ENCODE results near the gene KRTAP1-5. TPM values are rescaled to one million over a fixed set of nuclear protein-coding genes. Genes with fewer than 3 reads are reported as not detected.

Gene KRTAP1-5, protein sequence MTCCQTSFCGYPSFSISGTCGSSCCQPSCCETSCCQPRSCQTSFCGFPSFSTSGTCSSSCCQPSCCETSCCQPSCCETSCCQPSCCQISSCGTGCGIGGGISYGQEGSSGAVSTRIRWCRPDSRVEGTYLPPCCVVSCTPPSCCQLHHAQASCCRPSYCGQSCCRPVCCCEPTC
- total RNA-seq, result not detected

DNA sequence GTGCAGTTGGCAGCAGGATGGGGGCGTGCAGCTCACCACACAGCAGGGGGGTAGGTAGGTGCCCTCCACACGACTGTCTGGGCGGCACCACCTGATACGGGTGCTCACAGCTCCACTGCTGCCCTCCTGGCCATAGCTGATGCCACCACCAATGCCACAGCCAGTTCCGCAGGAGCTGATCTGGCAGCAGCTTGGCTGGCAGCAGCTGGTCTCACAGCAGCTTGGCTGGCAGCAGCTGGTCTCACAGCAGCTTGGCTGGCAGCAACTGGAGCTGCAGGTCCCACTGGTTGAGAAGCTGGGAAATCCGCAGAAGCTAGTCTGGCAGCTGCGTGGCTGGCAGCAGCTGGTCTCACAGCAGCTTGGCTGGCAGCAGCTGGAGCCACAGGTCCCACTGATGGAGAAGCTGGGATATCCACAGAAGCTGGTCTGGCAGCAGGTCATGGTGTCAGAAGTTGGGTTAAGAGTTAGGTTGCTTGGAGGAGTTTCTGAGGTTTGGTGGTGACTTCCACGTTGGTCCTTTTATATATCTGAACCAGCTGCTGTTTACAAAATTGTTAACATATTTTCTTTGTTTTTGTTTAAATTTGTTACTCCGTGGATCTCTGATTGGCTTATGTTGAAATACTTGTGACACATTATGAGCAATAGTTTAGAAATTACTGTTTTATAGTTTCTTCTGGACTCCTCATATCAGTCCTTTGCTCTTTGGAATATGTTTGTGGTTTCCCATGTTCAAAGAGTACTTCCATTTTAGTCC is at the start of gene KRTAP1-5:
Gene KRTAP1-5 (minus strand): TSS at position 494 of the 757 bp plus-strand sequence. CDS start 53 bp downstream, at position 441.
- H3K4me1 ChIP-seq (ENCODE audit: control insufficient read depth in 1 of 2, low read depth in 2 of 2), result no peaks in the 10 kb centered on the region
- no peaks in the 10 kb centered on the region for H3K36me3 ChIP-seq
- ATAC-seq (ENCODE audit: insufficient number of reproducible peaks, low FRiP score, low read depth) (no peak), DNase-seq (ENCODE audit: low spot score) (no peak)
- no peak within 1 kb of the TSS for H3K27ac ChIP-seq
- H3K4me3 ChIP-seq, result no peak within 1 kb of the TSS
- no peaks in the 10 kb centered on the region for H3K27me3 ChIP-seq (replicated peaks; ENCODE audit: insufficient read depth)
- H3K9me3 ChIP-seq, result no peaks in the 10 kb centered on the region
- TF ChIP-seq, protein P1, sequence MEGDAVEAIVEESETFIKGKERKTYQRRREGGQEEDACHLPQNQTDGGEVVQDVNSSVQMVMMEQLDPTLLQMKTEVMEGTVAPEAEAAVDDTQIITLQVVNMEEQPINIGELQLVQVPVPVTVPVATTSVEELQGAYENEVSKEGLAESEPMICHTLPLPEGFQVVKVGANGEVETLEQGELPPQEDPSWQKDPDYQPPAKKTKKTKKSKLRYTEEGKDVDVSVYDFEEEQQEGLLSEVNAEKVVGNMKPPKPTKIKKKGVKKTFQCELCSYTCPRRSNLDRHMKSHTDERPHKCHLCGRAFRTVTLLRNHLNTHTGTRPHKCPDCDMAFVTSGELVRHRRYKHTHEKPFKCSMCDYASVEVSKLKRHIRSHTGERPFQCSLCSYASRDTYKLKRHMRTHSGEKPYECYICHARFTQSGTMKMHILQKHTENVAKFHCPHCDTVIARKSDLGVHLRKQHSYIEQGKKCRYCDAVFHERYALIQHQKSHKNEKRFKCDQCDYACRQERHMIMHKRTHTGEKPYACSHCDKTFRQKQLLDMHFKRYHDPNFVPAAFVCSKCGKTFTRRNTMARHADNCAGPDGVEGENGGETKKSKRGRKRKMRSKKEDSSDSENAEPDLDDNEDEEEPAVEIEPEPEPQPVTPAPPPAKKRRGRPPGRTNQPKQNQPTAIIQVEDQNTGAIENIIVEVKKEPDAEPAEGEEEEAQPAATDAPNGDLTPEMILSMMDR (IDR thresholded peaks at IDR 0.05), result no peak

GRCh38 chr17:41076788-41077187 is 49.8 kb upstream of the KRTAP1-5 start:
- DNase-seq (ENCODE audit: low spot score), result no peak
- no peak for ATAC-seq (ENCODE audit: insufficient number of reproducible peaks, low FRiP score, low read depth)

DNA sequence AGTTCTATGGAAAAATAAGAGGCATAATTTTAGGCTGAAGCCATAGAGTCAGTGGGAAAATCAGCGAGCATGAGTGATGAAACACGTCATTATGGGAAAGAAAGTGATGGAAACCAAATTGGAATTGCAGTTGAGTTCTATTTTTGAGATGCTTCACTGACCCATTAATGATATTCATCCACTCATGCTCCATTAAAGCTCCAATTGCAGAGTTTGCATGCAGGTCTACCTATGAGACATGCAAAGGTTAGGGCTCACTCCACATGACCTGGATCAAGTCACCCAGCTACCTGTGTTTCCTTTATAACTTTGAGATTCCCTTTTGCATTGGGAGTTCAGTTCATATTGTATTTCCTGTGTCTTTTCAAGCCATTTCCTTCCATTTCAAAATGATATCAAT is 46.7 kb upstream of the KRTAP1-5 start:
- no peaks in the 10 kb centered on the region for H3K36me3 ChIP-seq
- no peaks in the 10 kb centered on the region for H3K4me1 ChIP-seq (ENCODE audit: control insufficient read depth in 1 of 2, low read depth in 2 of 2)
- no peak overlapping the region for H3K27ac ChIP-seq
- H3K27me3 ChIP-seq (replicated peaks; ENCODE audit: insufficient read depth), result no peaks in the 10 kb centered on the region
- no peak for ATAC-seq (ENCODE audit: insufficient number of reproducible peaks, low FRiP score, low read depth)
- H3K4me3 ChIP-seq, result no peak overlapping the region
- TF ChIP-seq, protein P1 (IDR thresholded peaks at IDR 0.05), result no peak
- H3K9me3 ChIP-seq, result no peaks in the 10 kb centered on the region
- DNase-seq (ENCODE audit: low spot score), result no peak

More at GRCh38 chr17:41076788-41077187, 49.8 kb upstream of the KRTAP1-5 start:
- Histone ChIP-seq H3K9me3 (no peaks in the 10 kb centered on the region), H3K27me3 (replicated peaks; ENCODE audit: insufficient read depth) (no peaks in the 10 kb centered on the region), H3K27ac (no peak overlapping the region), H3K4me1 (ENCODE audit: control insufficient read depth in 1 of 2, low read depth in 2 of 2) (no peaks in the 10 kb centered on the region), H3K36me3 (no peaks in the 10 kb centered on the region), H3K4me3 (no peak overlapping the region)
- TF ChIP-seq, protein P1 (IDR thresholded peaks at IDR 0.05), result no peak

DNA sequence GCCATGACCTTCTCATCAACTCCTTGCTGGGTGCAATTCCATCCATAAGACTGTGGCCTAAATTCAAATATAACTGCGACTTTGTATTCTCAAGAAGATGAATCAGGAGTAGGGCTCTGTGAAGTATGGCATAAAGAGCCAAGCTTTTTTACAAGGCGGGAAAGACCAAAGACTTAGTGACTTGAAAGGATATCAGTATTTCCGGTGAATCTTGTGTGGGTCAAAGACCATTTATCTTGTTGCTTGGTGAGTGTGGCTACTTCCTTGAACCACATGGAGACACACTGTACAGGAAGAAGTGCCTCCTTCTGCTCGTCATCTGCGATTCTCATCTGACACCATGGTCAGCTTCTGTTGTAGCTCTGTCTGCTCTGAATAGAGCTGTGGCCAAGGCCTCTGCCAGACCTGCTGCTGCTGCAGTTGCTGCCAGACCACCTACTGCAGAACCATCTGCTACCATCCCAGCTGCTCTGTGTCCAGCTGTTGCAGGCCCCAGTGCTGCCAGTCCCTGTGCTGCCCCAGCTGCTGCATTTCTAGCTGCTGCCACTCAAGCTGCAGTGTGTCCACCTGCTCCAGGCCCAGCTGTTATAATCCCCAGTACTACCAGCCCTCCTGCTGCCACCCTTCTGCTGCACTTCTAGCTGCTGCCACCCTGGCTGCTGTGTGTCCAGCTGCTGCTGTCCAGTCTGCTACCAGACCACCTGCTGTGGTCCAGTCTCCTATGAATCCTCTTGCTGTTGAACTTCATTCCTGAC is 44.8 kb upstream of the KRTAP1-5 start:
- H3K36me3 ChIP-seq, result no peaks in the 10 kb centered on the region
- H3K27me3 ChIP-seq (replicated peaks; ENCODE audit: insufficient read depth), result no peaks in the 10 kb centered on the region
- DNase-seq (ENCODE audit: low spot score) (no peak), ATAC-seq (ENCODE audit: insufficient number of reproducible peaks, low FRiP score, low read depth) (no peak)
- no peaks in the 10 kb centered on the region for H3K9me3 ChIP-seq
- TF ChIP-seq, protein P1 (IDR thresholded peaks at IDR 0.05), result no peak
- no peak overlapping the region for H3K27ac ChIP-seq
- no peak overlapping the region for H3K4me3 ChIP-seq
- H3K4me1 ChIP-seq (ENCODE audit: control insufficient read depth in 1 of 2, low read depth in 2 of 2), result no peaks in the 10 kb centered on the region

GRCh38 chr17:41069031-41069430 is 42.0 kb upstream of the KRTAP1-5 start:
- TF ChIP-seq, protein P1 (IDR thresholded peaks at IDR 0.05), result no peak
- DNase-seq (ENCODE audit: low spot score), result no peak

More at GRCh38 chr17:41069031-41069430, 42.0 kb upstream of the KRTAP1-5 start:
- no peaks in the 10 kb centered on the region for H3K4me1 ChIP-seq (ENCODE audit: control insufficient read depth in 1 of 2, low read depth in 2 of 2)
- H3K36me3 ChIP-seq, result no peaks in the 10 kb centered on the region
- H3K4me3 ChIP-seq, result no peak overlapping the region
- no peaks in the 10 kb centered on the region for H3K27me3 ChIP-seq (replicated peaks; ENCODE audit: insufficient read depth)
- no peaks in the 10 kb centered on the region for H3K9me3 ChIP-seq
- no peak overlapping the region for H3K27ac ChIP-seq
- ATAC-seq (ENCODE audit: insufficient number of reproducible peaks, low FRiP score, low read depth), result no peak

Measured in thoracic aorta (tissue), 2 donors.